GM19351 (cell line): Measurements from ENCODE around the gene SPACA1.

Experiments
- ATAC-seq: cut with Tn5 transposase; IDR thresholded peaks from one replicate; pipeline ENCODE4 v1.9.1; 2021; ENCODE audit warnings: mild to moderate bottlenecking, moderate library complexity; ENCODE audit not compliant: unreplicated experiment

The SPACA1 gene

DNA sequence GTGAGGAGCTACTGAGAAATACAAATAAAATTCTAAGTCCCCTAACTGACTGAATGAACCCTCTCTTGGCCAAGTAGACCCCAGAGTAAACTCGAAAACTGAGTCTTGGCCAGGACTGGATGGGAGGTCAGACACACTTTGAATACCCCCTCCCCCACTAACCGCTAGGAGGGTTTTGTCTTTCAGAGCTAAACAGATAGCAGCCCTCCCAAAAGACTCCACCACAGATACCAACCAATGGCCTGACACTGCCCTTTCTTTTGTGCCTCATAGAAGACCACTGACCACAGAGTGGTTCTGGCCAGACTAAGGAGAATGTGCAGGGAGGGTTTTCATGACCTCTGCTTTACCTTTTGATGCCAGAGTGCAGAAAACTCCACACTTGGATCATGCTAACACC is 42.1 kb downstream of the SPACA1 start:
- no peak for ATAC-seq

DNA sequence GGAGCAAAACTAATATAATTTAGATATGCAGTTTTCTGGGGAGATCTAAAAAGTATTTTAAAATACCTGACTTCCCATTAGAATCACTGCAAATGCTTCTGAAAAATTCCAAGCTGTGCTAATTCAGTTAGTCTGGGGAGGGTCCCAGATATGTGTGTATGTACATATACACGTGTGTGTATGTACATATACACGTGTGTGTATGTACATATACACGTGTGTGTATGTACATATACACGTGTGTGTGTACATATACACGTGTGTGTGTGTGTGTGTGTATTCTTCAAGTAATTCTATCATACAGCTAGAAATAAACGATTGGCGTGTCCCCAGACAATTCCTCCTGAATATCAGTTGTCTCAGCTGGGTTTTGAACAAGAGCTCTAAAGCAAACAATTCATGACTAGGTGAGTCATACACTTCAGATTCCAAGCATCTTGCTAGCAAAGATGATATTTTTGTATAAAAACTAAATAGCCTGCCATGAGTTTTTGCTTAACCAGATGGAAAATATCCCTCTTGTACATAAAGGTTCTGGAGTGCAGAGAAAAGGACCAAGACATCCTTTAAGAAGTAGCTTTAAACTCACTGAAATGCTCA is 58.2 kb downstream of the SPACA1 start:
- ATAC-seq, result no peak

DNA sequence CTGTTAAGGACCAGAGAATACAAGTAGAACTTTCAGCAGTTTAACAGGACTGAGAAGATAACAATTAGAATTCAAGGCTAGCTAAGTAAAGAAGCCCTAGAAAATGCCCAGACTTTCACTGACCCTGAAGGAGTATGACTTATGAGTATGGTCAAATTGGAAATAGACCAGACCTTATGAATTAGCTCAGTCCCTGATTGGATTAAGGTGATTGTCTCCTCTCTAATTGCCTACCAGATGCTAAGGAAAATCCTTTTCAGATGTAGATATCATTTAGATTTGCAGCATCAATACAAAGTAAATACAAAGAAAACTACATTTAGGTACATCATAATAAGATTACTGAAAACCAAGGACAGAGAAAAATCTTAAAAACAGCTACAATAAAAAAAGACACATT is 59.6 kb downstream of the SPACA1 start:
- ATAC-seq, result no peak

DNA sequence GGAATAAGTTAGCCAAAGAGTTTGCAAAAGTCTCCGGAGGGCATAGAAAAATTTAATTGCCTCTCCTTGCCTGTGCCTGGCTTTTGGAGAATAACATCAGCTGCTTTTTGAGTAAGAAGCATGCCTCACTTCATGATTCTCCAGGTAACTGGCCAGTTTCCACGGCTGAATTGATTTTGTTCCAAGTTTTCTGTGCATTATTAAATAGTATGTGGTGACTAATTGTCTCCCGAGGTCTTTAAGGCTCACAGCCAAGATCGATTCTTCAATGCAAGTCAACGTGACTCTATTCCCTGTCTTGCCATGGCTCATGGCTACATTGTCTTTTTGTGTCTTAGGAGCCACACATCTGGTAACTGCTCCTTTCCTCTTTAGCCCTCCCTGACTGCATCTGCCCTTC is 64.3 kb downstream of the SPACA1 start:
- ATAC-seq, result no peak

DNA sequence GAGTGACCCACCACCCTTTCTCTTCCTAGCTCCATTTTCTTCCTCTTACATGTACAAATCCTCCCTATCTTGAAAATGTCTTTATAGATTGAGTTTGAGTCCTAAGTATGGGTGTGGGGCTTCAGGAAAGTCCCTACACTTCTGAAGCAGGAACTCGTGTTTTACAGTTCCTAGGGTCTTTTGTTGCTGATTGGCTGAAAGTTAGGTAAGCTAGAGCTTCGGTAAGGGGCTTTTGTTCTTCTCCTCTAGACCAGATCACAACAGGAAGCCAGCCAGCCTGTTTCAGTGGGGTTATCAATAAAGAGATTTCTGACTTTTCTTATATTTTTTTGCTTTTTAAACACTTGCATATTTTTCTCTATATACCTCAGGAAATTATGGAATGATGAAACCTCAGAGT is 67.2 kb downstream of the SPACA1 start:
- no peak for ATAC-seq

DNA sequence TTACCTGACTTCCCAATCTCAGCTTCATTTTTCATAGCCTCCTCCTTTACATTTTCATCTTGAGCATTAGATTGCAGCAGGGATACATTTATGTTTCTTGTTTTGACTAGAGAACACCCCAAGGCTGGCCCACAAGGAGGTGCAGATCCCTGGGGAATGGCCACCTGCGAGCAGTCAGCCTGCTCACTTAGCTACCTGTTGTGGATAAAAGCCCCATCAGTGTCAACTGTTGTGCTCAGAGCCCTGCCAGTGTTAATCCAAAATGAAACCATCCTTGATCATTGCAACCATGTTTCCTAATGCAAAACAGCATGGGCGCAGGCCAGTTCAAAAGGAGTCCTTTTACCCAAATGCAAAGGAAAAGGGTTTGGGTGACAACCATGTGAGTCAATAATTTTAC is 67.7 kb downstream of the SPACA1 start:
- no peak for ATAC-seq

DNA sequence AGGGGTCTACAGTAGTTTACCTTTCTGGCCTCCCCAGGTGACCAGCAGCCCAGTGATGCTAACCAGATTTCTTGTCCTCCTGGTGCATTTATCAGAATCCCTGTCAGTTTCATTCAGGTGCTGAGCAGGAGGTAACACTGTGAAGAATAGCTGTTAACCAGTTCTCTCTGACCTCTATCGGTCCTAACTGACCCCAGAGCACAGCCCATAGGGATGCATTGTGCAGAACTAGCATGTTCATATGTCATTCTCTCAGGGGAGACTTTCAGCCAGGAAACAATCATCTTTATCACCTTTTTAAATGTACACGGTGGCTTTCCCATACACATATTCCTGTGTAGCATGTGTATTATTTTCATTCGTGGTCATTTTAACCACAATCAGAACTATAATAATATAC is 68.6 kb downstream of the SPACA1 start:
- ATAC-seq, result no peak
